BLaER1 treated with 17β-estradiol and CSF1 and Interleukin-3, amounts not matched to agents 10 nM and 100 nM (cell line): ENCODE data around the gene PPP1R15A.
"Not testable (repeated sequence)": the region's sequence is repeated elsewhere in the genome, so short reads cannot be mapped to it uniquely, and the experiment has no call there.

ENCODE experiments used
- H3K27ac ChIP-seq, 11 experiments: shearing (Covaris generic); formaldehyde crosslinking; 2 replicates each; pipeline ENCODE4 v1.8.1; 2022
- H3K27me3 ChIP-seq, 11 experiments: shearing (Covaris generic); formaldehyde crosslinking; 2 replicates each; pipeline ENCODE4 v1.8.1; 2022
- H3K36me3 ChIP-seq, 11 experiments: shearing (Covaris generic); formaldehyde crosslinking; 2 replicates each; pipeline ENCODE4 v1.8.1; 2022
- H3K4me1 ChIP-seq, 10 experiments: shearing (Covaris generic); formaldehyde crosslinking; 2 replicates each; pipeline ENCODE4 v1.8.1; 2022
- H3K4me2 ChIP-seq, 11 experiments: shearing (Covaris generic); formaldehyde crosslinking; 2 replicates each; pipeline ENCODE4 v1.8.1; 2022
- H3K4me3 ChIP-seq, 10 experiments: shearing (Covaris generic); formaldehyde crosslinking; 2 replicates each; pipeline ENCODE4 v1.8.1; 2022
- H3K9ac ChIP-seq, 11 experiments: shearing (Covaris generic); formaldehyde crosslinking; 2 replicates each; pipeline ENCODE4 v1.8.1; 2022
- H3K9me3 ChIP-seq, 11 experiments: shearing (Covaris generic); formaldehyde crosslinking; replicated peaks in 1 of 11; 2 replicates each; pipeline ENCODE4 v1.8.1; 2022
- H4K20me1 ChIP-seq, 11 experiments: shearing (Covaris generic); formaldehyde crosslinking; 2 replicates each; pipeline ENCODE4 v1.8.1; 2022
- Cebpa-rat ChIP-seq, 11 experiments: shearing (Covaris generic); IDR thresholded peaks; 2 replicates each; pipeline ENCODE4 v1.8.1; 2022

PPP1R15A gene

GRCh38 chr19:48910803-48911202 is 38.6 kb downstream of the PPP1R15A start:
- H4K20me1 ChIP-seq, result peaks cover 0 to 4% (median 0%) of the 10 kb centered on the region in 11 experiments; a peak in 3 of 22 replicates
- no peak overlapping the region for H3K9ac ChIP-seq
- no peak overlapping the region for H3K27ac ChIP-seq
- H3K4me1 ChIP-seq, result peaks cover 5 to 18% (median 11%) of the 10 kb centered on the region in 10 experiments; a peak in 17 of 20 replicates
- H3K4me3 ChIP-seq, result no peak overlapping the region
- H3K9me3 ChIP-seq, result no peaks in the 10 kb centered on the region
- H3K27me3 ChIP-seq, result no peaks in the 10 kb centered on the region
- H3K36me3 ChIP-seq, result peaks cover 90 to 100% (median 96%) of the 10 kb centered on the region in 11 experiments
- TF ChIP-seq Cebpa-rat (IDR thresholded peaks at IDR 0.05), result no peak
- no peak overlapping the region for H3K4me2 ChIP-seq

- Histone ChIP-seq H3K4me1 (peaks cover 0 to 29% (median 22%) of the 10 kb centered on the region in 10 experiments; a peak in 17 of 20 replicates), H3K9ac (no peak overlapping the region), H4K20me1 (peaks cover 0 to 5% (median 0%) of the 10 kb centered on the region in 11 experiments; a peak in 2 of 22 replicates), H3K4me2 (no peak overlapping the region), H3K27ac (no peak overlapping the region), H3K4me3 (no peak overlapping the region), H3K27me3 (no peaks in the 10 kb centered on the region), H3K9me3 (no peaks in the 10 kb centered on the region), H3K36me3 (peaks cover 82 to 100% (median 96%) of the 10 kb centered on the region in 11 experiments)
- TF ChIP-seq Cebpa-rat (IDR thresholded peaks at IDR 0.05), result no peak
Observed at GRCh38 chr19:48913114-48913889, 41.1 kb downstream of the PPP1R15A start.

- Histone ChIP-seq H3K4me2 (no peak overlapping the region), H3K27ac (no peak overlapping the region), H3K27me3 (no peaks in the 10 kb centered on the region), H3K4me3 (no peak overlapping the region), H3K9me3 (no peaks in the 10 kb centered on the region), H3K4me1 (peaks cover 0 to 29% (median 22%) of the 10 kb centered on the region in 10 experiments; a peak in 17 of 20 replicates), H3K9ac (no peak overlapping the region), H3K36me3 (peaks cover 83 to 100% (median 96%) of the 10 kb centered on the region in 11 experiments), H4K20me1 (peaks cover 0 to 8% (median 0%) of the 10 kb centered on the region in 11 experiments; a peak in 1 of 22 replicates)
- TF ChIP-seq Cebpa-rat (IDR thresholded peaks at IDR 0.05), result no peak
Observed at GRCh38 chr19:48914181-48914580, 42.0 kb downstream of the PPP1R15A start.

DNA sequence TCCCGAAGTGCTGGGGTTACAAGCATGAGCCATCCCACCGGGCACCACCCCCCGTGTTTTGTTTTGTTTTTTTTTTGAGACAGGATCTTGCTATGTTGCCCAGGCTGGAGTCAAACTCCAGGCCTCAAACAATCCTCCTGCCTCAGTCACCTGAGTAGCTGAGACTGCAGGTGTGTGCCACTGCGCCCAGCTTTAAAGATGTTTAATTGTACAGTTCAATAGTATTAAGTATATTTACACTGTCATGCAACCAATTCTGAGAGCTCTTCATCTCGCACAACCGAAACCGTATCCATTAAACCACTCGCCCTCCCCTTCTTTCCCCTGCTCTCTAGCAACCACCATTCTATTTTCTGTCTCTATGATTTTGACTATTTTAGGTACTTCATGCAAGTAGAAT is 43.5 kb downstream of the PPP1R15A start:
- Histone ChIP-seq H3K4me2 (no peak overlapping the region), H4K20me1 (peaks cover 0 to 8% (median 0%) of the 10 kb centered on the region in 11 experiments; a peak in 2 of 22 replicates), H3K27me3 (no peaks in the 10 kb centered on the region), H3K36me3 (peaks cover 82 to 100% (median 95%) of the 10 kb centered on the region in 11 experiments), H3K4me1 (peaks cover 0 to 19% (median 16%) of the 10 kb centered on the region in 10 experiments; a peak in 17 of 20 replicates), H3K9ac (no peak overlapping the region), H3K9me3 (no peaks in the 10 kb centered on the region), H3K4me3 (no peak overlapping the region), H3K27ac (no peak overlapping the region)
- no peak for TF ChIP-seq Cebpa-rat (IDR thresholded peaks at IDR 0.05)

DNA sequence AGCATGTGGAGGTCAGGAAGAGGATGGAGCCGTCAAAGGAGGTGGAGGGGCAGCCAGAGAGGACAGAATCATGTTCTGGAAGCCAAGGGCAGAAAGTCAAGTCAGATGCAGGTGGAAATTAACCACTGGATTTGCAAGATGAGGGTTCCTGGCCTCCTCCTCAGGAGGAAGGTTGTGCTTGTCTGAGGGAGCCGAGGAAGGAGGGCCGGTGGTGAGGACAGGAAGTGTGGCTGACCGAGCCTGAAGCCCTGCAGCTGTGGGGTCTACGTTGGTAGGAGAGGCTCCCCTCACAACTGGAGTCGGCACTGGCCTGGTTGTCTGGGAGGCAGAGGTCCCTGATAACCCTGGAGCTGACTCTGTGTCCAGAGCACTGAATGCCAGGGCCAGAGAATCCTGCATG is 45.9 kb downstream of the PPP1R15A start:
- peak overlapping the region in 9 of 11 experiments; percentile 60 to 89 (median 82); a peak in 18 of 22 replicates for H3K4me2 ChIP-seq

DNA sequence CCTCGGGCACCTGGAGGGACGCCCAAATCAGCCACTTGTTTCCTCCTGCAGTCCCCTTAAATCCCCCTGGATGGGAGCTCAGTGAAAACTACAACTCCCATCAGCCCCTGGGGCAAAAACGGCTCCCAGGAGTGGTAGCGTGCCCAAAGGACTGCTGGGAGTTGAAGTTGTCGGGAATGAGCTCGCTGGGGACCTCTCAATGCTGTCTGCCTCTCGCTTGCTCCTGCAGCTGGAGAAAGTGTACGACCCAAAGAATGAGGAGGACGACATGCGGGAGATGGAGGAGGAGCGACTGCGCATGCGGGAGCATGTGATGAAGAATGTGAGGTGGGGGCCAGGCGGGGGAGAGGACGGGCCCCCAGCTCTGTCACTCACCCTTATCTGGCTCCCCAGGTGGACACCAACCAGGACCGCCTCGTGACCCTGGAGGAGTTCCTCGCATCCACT is 46.6 kb downstream of the PPP1R15A start:
- peak overlapping the region in 5 of 11 experiments; percentile 23 to 68 (median 57); a peak in 6 of 22 replicates for H3K9ac ChIP-seq
- H3K27me3 ChIP-seq, result no peaks in the 10 kb centered on the region
- H3K9me3 ChIP-seq, result no peaks in the 10 kb centered on the region
- peaks cover 75 to 99% (median 89%) of the 10 kb centered on the region in 11 experiments for H3K36me3 ChIP-seq
- peak overlapping the region in 8 of 11 experiments; percentile 61 to 89 (median 83); a peak in 16 of 22 replicates for H3K4me2 ChIP-seq
- TF ChIP-seq Cebpa-rat (IDR thresholded peaks at IDR 0.05), result no peak
- H3K27ac ChIP-seq, result peak overlapping the region in 8 of 11 experiments; percentile 55 to 76 (median 66); a peak in 13 of 22 replicates
- peaks cover 0 to 19% (median 16%) of the 10 kb centered on the region in 10 experiments; a peak in 17 of 20 replicates for H3K4me1 ChIP-seq
- peaks cover 0 to 17% (median 0%) of the 10 kb centered on the region in 11 experiments; a peak in 3 of 22 replicates for H4K20me1 ChIP-seq
- H3K4me3 ChIP-seq, result no peak overlapping the region

More for the DNA sequence above, 45.9 kb downstream of the PPP1R15A start:
- Histone ChIP-seq H3K27me3 (no peaks in the 10 kb centered on the region), H3K4me3 (peak overlapping the region in 2 of 10 experiments; percentile 16 to 27; a peak in 2 of 20 replicates), H3K9ac (peak overlapping the region in 8 of 11 experiments; percentile 23 to 68 (median 52); a peak in 14 of 22 replicates), H3K27ac (peak overlapping the region in 9 of 11 experiments; percentile 18 to 76 (median 64); a peak in 16 of 22 replicates), H3K4me1 (peaks cover 0 to 19% (median 16%) of the 10 kb centered on the region in 10 experiments; a peak in 17 of 20 replicates), H3K9me3 (no peaks in the 10 kb centered on the region), H3K36me3 (peaks cover 80 to 99% (median 89%) of the 10 kb centered on the region in 11 experiments), H4K20me1 (peaks cover 0 to 17% (median 0%) of the 10 kb centered on the region in 11 experiments; a peak in 3 of 22 replicates)
- TF ChIP-seq Cebpa-rat (IDR thresholded peaks at IDR 0.05), result no peak

GRCh38 chr19:48919271-48919670 is 47.0 kb downstream of the PPP1R15A start:
- peak overlapping the region in 3 of 11 experiments; percentile 70 to 76 (median 73); a peak in 1 of 22 replicates for H3K27ac ChIP-seq
- not testable (repeated sequence) for H3K9me3 ChIP-seq, H3K4me3 ChIP-seq, H3K4me2 ChIP-seq, H3K27me3 ChIP-seq, H3K9ac ChIP-seq
- H3K36me3 ChIP-seq, result peaks cover 70 to 97% (median 87%) of the 10 kb centered on the region in 11 experiments
- peaks cover 0 to 17% (median 0%) of the 10 kb centered on the region in 11 experiments; a peak in 3 of 22 replicates for H4K20me1 ChIP-seq
- H3K4me1 ChIP-seq, result peaks cover 0 to 19% (median 16%) of the 10 kb centered on the region in 10 experiments; a peak in 17 of 20 replicates

DNA sequence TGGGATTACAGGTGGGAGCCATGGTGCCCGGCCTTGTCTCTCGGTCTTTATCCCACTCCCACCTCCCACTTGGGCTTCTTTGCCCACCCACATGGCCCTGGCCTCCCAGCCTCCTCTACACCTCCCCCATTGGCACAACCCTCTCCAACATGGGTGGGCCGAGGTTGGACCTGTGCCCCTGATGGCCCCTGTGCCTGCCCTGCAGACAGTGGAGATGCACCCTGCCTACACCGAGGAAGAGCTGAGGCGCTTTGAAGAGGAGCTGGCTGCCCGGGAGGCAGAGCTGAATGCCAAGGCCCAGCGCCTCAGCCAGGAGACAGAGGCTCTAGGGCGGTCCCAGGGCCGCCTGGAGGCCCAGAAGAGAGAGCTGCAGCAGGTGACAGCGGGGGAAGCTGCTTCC is 48.7 kb downstream of the PPP1R15A start:
- peaks cover under 1 to 19% (median 16%) of the 10 kb centered on the region in 10 experiments; a peak in 18 of 20 replicates for H3K4me1 ChIP-seq
- H3K36me3 ChIP-seq, result peaks cover 54 to 80% (median 70%) of the 10 kb centered on the region in 11 experiments
- no peak overlapping the region for H3K4me2 ChIP-seq
- peaks cover 0 to 17% (median 0%) of the 10 kb centered on the region in 11 experiments; a peak in 4 of 22 replicates for H4K20me1 ChIP-seq
- no peak overlapping the region for H3K4me3 ChIP-seq
- H3K9me3 ChIP-seq, result no peaks in the 10 kb centered on the region
- no peaks in the 10 kb centered on the region for H3K27me3 ChIP-seq
- no peak for TF ChIP-seq Cebpa-rat (IDR thresholded peaks at IDR 0.05)
- no peak overlapping the region for H3K9ac ChIP-seq
- H3K27ac ChIP-seq, result no peak overlapping the region
